Prostate gland (tissue), 2 donors: Measurements from ENCODE around the gene TIPARP.

ENCODE experiments used
- CTCF ChIP-seq, 4 experiments: fragments of 200-600 bp in 2 of 4; fragments of 450-650 bp in 2 of 4; sonication (generic) in 2 of 4; IDR thresholded peaks; 1 replicate in 3 of 4; 2 replicates in 1 of 4; pipeline ENCODE4 v1.5.1; 2016 to 2019; ENCODE audit warnings: antibody characterized with exemption in 4 of 4, mild to moderate bottlenecking in 2 of 4, moderate library complexity in 2 of 4
- POLR2A ChIP-seq: fragments of 450-650 bp; IDR thresholded peaks from one replicate; pipeline ENCODE4 v1.6.1; 2016; ENCODE audit warnings: antibody characterized with exemption, mild to moderate bottlenecking
- POLR2AphosphoS5 ChIP-seq: sonication (generic); formaldehyde crosslinking; IDR thresholded peaks from one replicate; pipeline ENCODE4 v1.6.1; 2017; ENCODE audit warnings: antibody characterized with exemption

DNA sequence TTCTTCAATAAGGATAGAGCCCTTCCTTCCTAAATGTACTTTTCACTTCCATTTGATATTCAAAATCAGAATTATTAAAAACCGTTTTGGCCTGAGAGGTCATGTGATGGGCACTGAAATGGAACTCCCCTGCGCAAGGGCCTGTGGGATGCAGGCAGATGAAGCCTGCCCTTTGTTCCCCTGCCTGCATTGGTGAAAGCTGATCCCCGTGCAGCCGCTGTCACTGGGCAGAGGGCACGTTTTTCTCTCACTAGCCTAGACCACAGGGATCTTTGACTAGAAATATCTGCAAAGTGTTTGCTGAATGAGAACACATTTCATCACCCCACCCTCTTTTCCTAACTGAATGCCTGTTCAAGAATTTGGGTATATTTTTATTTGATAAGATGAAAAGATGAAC, 74.9 kb downstream of the TIPARP start:
- TF ChIP-seq CTCF (IDR thresholded peaks at IDR 0.05) (no peak), POLR2AphosphoS5 (no peak), POLR2A (no peak)
